ENCODE measurements around the gene DACH2.

GRCh38 chrX:86579777-86580176 is 431.5 kb downstream of the DACH2 start:
- no peak for TF ChIP-seq CTCF (IDR thresholded peaks at IDR 0.05)
- no peak for TF ChIP-seq POLR2A (IDR thresholded peaks at IDR 0.05)
